ENCODE measurements around the gene CD82. TPM values are rescaled to one million over a fixed set of nuclear protein-coding genes. Genes with fewer than 3 reads are reported as not detected.
A peak's percentile ranks its signal among the peaks of the same experiment; 100 is the strongest.

The CD82 gene
- total and polyA plus RNA-seq, 2 of the 8 experiments (the other 6 are each of a cell fraction or from before 2014, with no cell fraction given): 7.9 to 10.3 TPM

- Histone ChIP-seq H4K20me1 (replicated peaks in 1 of 2; ENCODE audit: control insufficient read depth in 1 of 2, insufficient read depth in 2 of 2, low read length in 2 of 2) (no peaks in the 10 kb centered on the region), H3K27ac (ENCODE audit: low read depth, low read length) (no peak overlapping the region), H3K18ac (ENCODE audit: extremely low read depth, low read length) (no peak overlapping the region), H4K5ac (ENCODE audit: insufficient read length, low read depth, low read length) (no peak overlapping the region), H2AK5ac (ENCODE audit: low read depth, low read length) (no peak overlapping the region), H3K79me1 (ENCODE audit: low read depth, low read length) (no peaks in the 10 kb centered on the region), H3K56ac (replicated peaks; ENCODE audit: insufficient read length, low read depth, low read length) (no peak overlapping the region), H3K4ac (replicated peaks; ENCODE audit: insufficient read length, low read depth, low read length) (no peak overlapping the region), H2BK12ac (ENCODE audit: low read depth, low read length) (peak overlapping the region; percentile 39; the same call in 1 of the 2 replicates), H2BK20ac (ENCODE audit: low read length) (no peak overlapping the region), H3K36me3 (ENCODE audit: control insufficient read depth in 2 of 4, insufficient read depth in 4 of 4, low read length in 3 of 4) (no peaks in the 10 kb centered on the region), H3K4me3 (ENCODE audit: extremely low read depth in 1 of 4, insufficient read depth in 2 of 4, low read depth in 3 of 4, low read length in 4 of 4) (no peak overlapping the region), H3K9me3 (ENCODE audit: insufficient read depth in 2 of 2, low read depth in 1 of 2, low read length in 1 of 2) (no peaks in the 10 kb centered on the region), H4K8ac (ENCODE audit: extremely low read depth, insufficient read depth, low read length) (no peak overlapping the region), H2BK15ac (ENCODE audit: low read length) (no peak overlapping the region), H3K14ac (ENCODE audit: insufficient read length) (no peak overlapping the region), H3K4me1 (replicated peaks in 1 of 4; ENCODE audit: control insufficient read depth in 3 of 4, insufficient read depth in 4 of 4, low read length in 3 of 4) (peaks cover 0 to 3% (median 1%) of the 10 kb centered on the region in 4 experiments; a peak in 2 of 7 replicates), H2BK120ac (replicated peaks; ENCODE audit: low read depth, low read length) (no peak overlapping the region), H3K79me2 (ENCODE audit: control insufficient read depth in 1 of 2, insufficient read depth in 2 of 2, low read length in 2 of 2) (no peaks in the 10 kb centered on the region), H2BK5ac (ENCODE audit: low read depth, low read length) (no peak overlapping the region), H3K9ac (replicated peaks in 1 of 4; ENCODE audit: extremely low read depth in 1 of 4, low read depth in 3 of 4, low read length in 3 of 4) (no peak overlapping the region), H4K91ac (replicated peaks; ENCODE audit: insufficient read length, low read length) (no peak overlapping the region), H3K27me3 (replicated peaks in 1 of 4; ENCODE audit: control insufficient read depth in 3 of 4, extremely low read depth in 1 of 4, insufficient read depth in 3 of 4, low read length in 3 of 4) (no peaks in the 10 kb centered on the region; a peak in 1 of 7 replicates), H3K23me2 (ENCODE audit: low read depth, low read length) (peaks cover 9% of the 10 kb centered on the region; the same call in 1 of the 2 replicates), H3K23ac (ENCODE audit: insufficient read length) (no peak overlapping the region), H2AFZ (ENCODE audit: low read length) (no peak overlapping the region), H3K4me2 (ENCODE audit: insufficient read depth in 1 of 2, low read depth in 2 of 2, low read length in 2 of 2) (no peak overlapping the region)
- TF ChIP-seq TBP (IDR thresholded peaks at IDR 0.05; ENCODE audit: low read depth, low read length) (no peak), POLR2AphosphoS5 (IDR thresholded peaks at IDR 0.05; ENCODE audit: low read depth, low read length) (no peak), SAP30 (IDR thresholded peaks at IDR 0.05; ENCODE audit: insufficient read depth, insufficient replicate concordance, low read length) (no peak), BACH1 (IDR thresholded peaks at IDR 0.05; ENCODE audit: low read length) (no peak), GABPA (IDR thresholded peaks at IDR 0.05; ENCODE audit: borderline replicate concordance, insufficient read depth, low read length) (no peak), HDAC6 (IDR thresholded peaks at IDR 0.05; ENCODE audit: low read depth, low read length) (no peak), TCF12 (IDR thresholded peaks at IDR 0.05; ENCODE audit: low read depth, low read length) (no peak)
- FAIRE-seq (no peak), DNase-seq (ENCODE audit: low read depth in 1 of 2, low spot score in 2 of 2) (no peak)
- ChIA-PET POLR2A (ENCODE audit: partially characterized antibody) (interaction anchor here (0.6 kb wide), 1 partner anchor 55 kb away, joined by 3 read pairs; no protein-coding TSS in a partner anchor), CTCF (ENCODE audit: partially characterized antibody) (interaction anchor here (1.0 to 1.3 kb wide), 5 partner anchors 21 to 213 kb away, joined by 3 to 5 read pairs (median 3); no protein-coding TSS in a partner anchor)
- WGBS, 2 experiments (ENCODE audit: extremely low coverage in 1 of 2, insufficient coverage in 1 of 2, insufficient read length in 1 of 2, insufficient replicate concordance in 2 of 2, low coverage in 1 of 2, low lambda C conversion rate in 2 of 2, missing lambda C conversion rate in 1 of 2): 88% methylated on average over 10 of the region's 10 CpGs; no CpG with 5 or more reads in 1 of the 2 experiments
Observed at GRCh38 chr11:44654596-44654995, 89.1 kb downstream of the CD82 start.
